HepG2 (cell line): ENCODE results near the gene SNRNP200. TPM values are rescaled to one million over a fixed set of nuclear protein-coding genes. Genes with fewer than 3 reads are reported as not detected.

Experiments used
- ATAC-seq: fragments of 200-7000 bp; cut with Tn5 transposase; 3 replicates; pipeline ENCODE4 v1.9.1; 2020; ENCODE audit warnings: mild to moderate bottlenecking, moderate library complexity
- BruUV-seq: library from RNA; stranded (reverse); fragments of 400-500 nt; replicated peaks from 2 replicates; lab custom pipeline; 2021; lab: Mats Ljungman, UMichigan
- CTCF ChIA-PET: fragments of 300-600 bp; formaldehyde crosslinking; extraction: SDS; loops from one replicate; lab custom pipeline; 2021; ENCODE audit warnings: low total read pairs, inconsistent platforms, low intra/inter-chr PET ratio; lab: Yijun Ruan, JAX
- POLR2A ChIA-PET: fragments of 350-600 bp; sonication (Branson Sonifier 250); formaldehyde crosslinking; loops from one replicate; lab custom pipeline; 2020; ENCODE audit warnings: antibody characterized with exemption, inconsistent platforms; lab: Yijun Ruan, JAX
- DNase-seq: peaks from one replicate; pipeline ENCODE4 v3.0.0-alpha.2; 2015; ENCODE audit warnings: low spot score
- FAIRE-seq: peaks from 3 replicates; lab custom pipeline; 2011; peaks lifted over from hg19 to GRCh38; lab: Jason Lieb, UNC
- H2AFZ ChIP-seq: one replicate; pipeline ENCODE4 v1.6.1; 2011; ENCODE audit warnings: low read length, inconsistent platforms
- H3K27ac ChIP-seq: fragments of 300-600 bp; 3 replicates; pipeline ENCODE4 v1.8.0; 2011; ENCODE audit warnings: mixed run types, mild to moderate bottlenecking, mixed read lengths, low read length, inconsistent platforms; ENCODE audit not compliant: insufficient read depth; ENCODE audit errors: extremely low read length
- H3K27me3 ChIP-seq, 2 experiments: fragments of 200-600 bp in 1 of 2; 2 replicates in 1 of 2; 3 replicates in 1 of 2; pipeline versions ENCODE4 v1.6.0 to v1.8.0; 2011; ENCODE audit warnings: low read length in 2 of 2, mild to moderate bottlenecking in 2 of 2, moderate library complexity in 2 of 2, inconsistent platforms in 1 of 2; ENCODE audit not compliant: insufficient read depth in 2 of 2, control insufficient read depth in 1 of 2
- H3K36me3 ChIP-seq, 2 experiments: fragments of 200-600 bp in 1 of 2; replicated peaks in 1 of 2; 2 replicates in 1 of 2; 3 replicates in 1 of 2; pipeline versions ENCODE4 v1.5.1 to v1.8.0; 2011; ENCODE audit warnings: low read length in 2 of 2, inconsistent platforms in 1 of 2; ENCODE audit not compliant: insufficient read depth in 2 of 2, control insufficient read depth in 1 of 2
- H3K4me1 ChIP-seq: 2 replicates; pipeline ENCODE4 v1.5.1; 2012; ENCODE audit warnings: low read length, inconsistent platforms; ENCODE audit not compliant: insufficient read depth
- H3K4me2 ChIP-seq: 2 replicates; pipeline ENCODE4 v1.6.0; 2011; ENCODE audit warnings: low read depth, low read length, inconsistent platforms
- H3K4me3 ChIP-seq, 3 experiments: fragments of 200-600 bp in 1 of 3; sonication (generic), shearing (Covaris generic) in 1 of 3; replicated peaks in 1 of 3; 2 replicates each; pipeline ENCODE4 v1.5.1; 2011 to 2016; ENCODE audit warnings: low read length in 3 of 3, inconsistent platforms in 2 of 3, low read depth in 2 of 3, mild to moderate bottlenecking in 2 of 3, control low read depth in 1 of 3, mixed read lengths in 1 of 3; ENCODE audit not compliant: insufficient read depth in 1 of 3
- H3K79me2 ChIP-seq: one replicate; pipeline ENCODE4 v1.6.1; 2011; ENCODE audit warnings: low read length, inconsistent platforms; ENCODE audit not compliant: insufficient read depth
- H3K9ac ChIP-seq: 2 replicates; pipeline ENCODE4 v1.6.0; 2011; ENCODE audit warnings: mild to moderate bottlenecking, low read depth, low read length, inconsistent platforms; ENCODE audit not compliant: insufficient read depth
- H3K9me3 ChIP-seq: 2 replicates; pipeline ENCODE4 v1.5.1; 2012; ENCODE audit warnings: mild to moderate bottlenecking, low read length
- H4K20me1 ChIP-seq: 2 replicates; pipeline ENCODE4 v1.6.0; 2011; ENCODE audit warnings: inconsistent platforms, mild to moderate bottlenecking, low read length, moderate library complexity; ENCODE audit not compliant: insufficient read depth
- CBX2 ChIP-seq, 2 experiments: fragments of 200-600 bp in 1 of 2; sonication (generic); formaldehyde crosslinking in 1 of 2; IDR thresholded peaks; 2 replicates each; pipeline versions ENCODE4 v1.7.0 to v1.8.1; 2018 to 2022; ENCODE audit warnings: low read depth in 2 of 2, low read length in 1 of 2, mild to moderate bottlenecking in 1 of 2, missing genetic modification reagents in 1 of 2
- DDIT3 ChIP-seq: sonication (generic); formaldehyde crosslinking; IDR thresholded peaks from 2 replicates; pipeline ENCODE4 v1.4.0; 2020; ENCODE audit warnings: mild to moderate bottlenecking, missing genetic modification reagents
- GLMP ChIP-seq: sonication (generic); formaldehyde crosslinking; IDR thresholded peaks from 2 replicates; pipeline ENCODE4 v1.9.0; 2021; ENCODE audit warnings: missing genetic modification reagents, mild to moderate bottlenecking, borderline replicate concordance
- KLF12 ChIP-seq: sonication (generic); formaldehyde crosslinking; IDR thresholded peaks from 2 replicates; pipeline ENCODE4 v1.4.0; 2020; ENCODE audit warnings: missing genetic modification reagents, borderline replicate concordance
- POLR2A ChIP-seq, 2 experiments: IDR thresholded peaks; 2 replicates each; pipeline ENCODE4 v1.6.1; 2011; ENCODE audit warnings: low read depth in 2 of 2, low read length in 2 of 2, mild to moderate bottlenecking in 1 of 2, moderate library complexity in 1 of 2; ENCODE audit not compliant: insufficient read depth in 1 of 2
- RBM22 ChIP-seq: fragments of 200-400 bp; formaldehyde crosslinking; optimal IDR thresholded peaks from 2 replicates; pipeline ENCODE3; 2017; ENCODE audit warnings: mild to moderate bottlenecking, low read length, moderate library complexity
- SNAPC5 ChIP-seq: sonication (generic); formaldehyde crosslinking; IDR thresholded peaks from 2 replicates; pipeline ENCODE4 v1.8.1; 2023; ENCODE audit warnings: mild to moderate bottlenecking, missing genetic modification reagents, borderline replicate concordance
- ZBTB26 ChIP-seq: IDR thresholded peaks from 2 replicates; pipeline ENCODE4 v1.6.1; 2016; ENCODE audit warnings: missing compliant biosample characterization, missing genetic modification reagents, borderline replicate concordance
- ZKSCAN5 ChIP-seq: sonication (generic); formaldehyde crosslinking; IDR thresholded peaks from 2 replicates; pipeline ENCODE4 v1.5.1; 2020; ENCODE audit warnings: mild to moderate bottlenecking, missing genetic modification reagents
- ZNF225 ChIP-seq: sonication (generic); formaldehyde crosslinking; IDR thresholded peaks from 2 replicates; pipeline ENCODE4 v1.4.0; 2020; ENCODE audit warnings: mild to moderate bottlenecking, missing genetic modification reagents
- ZNF264 ChIP-seq: sonication (generic); formaldehyde crosslinking; IDR thresholded peaks from 2 replicates; pipeline ENCODE4 v1.4.0; 2020; ENCODE audit warnings: missing genetic modification reagents
- ZNF414 ChIP-seq: sonication (generic); formaldehyde crosslinking; IDR thresholded peaks from 2 replicates; pipeline ENCODE4 v1.5.0; 2020; ENCODE audit warnings: missing genetic modification reagents
- ZNF574 ChIP-seq: sonication (generic); formaldehyde crosslinking; IDR thresholded peaks from 2 replicates; pipeline ENCODE4 v1.4.0; 2020; ENCODE audit warnings: missing genetic modification reagents
- ZNF652 ChIP-seq: IDR thresholded peaks from 2 replicates; pipeline ENCODE4 v1.6.1; 2016; ENCODE audit warnings: low read depth, borderline replicate concordance
- ZNF761 ChIP-seq: sonication (generic); formaldehyde crosslinking; conservative IDR thresholded peaks from 2 replicates; pipeline ENCODE4 v1.4.0; 2020; ENCODE audit warnings: mild to moderate bottlenecking, missing genetic modification reagents
- WGBS: methylation state at CpG from one replicate; pipeline ENCODE4 v1.1.6; 2017; ENCODE audit warnings: low lambda C conversion rate; 5-methylcytosine and 5-hydroxymethylcytosine counted together
- in situ Hi-C: cut with HindIII; loops from 2 replicates; pipeline ENCODE4 v1.10.0; 2017; ENCODE audit warnings: low pct_unique_long_range_greater_than_20kb; ENCODE audit not compliant: extremely low pct_ligation_motif_present
- intact Hi-C: fragments of 100-400 bp; cut with micrococcal nuclease; formaldehyde crosslinking; loops from one replicate; pipeline ENCODE4 v1.10.0; 2022; ENCODE audit not compliant: unreplicated experiment
- polyA plus RNA-seq, 8 experiments: library from polyadenylated mRNA; depleted of rRNA in 3 of 8; stranded (reverse) in 7 of 8; unstranded in 1 of 8; fragments of >200 nt; fragmentation: Illumina TruSeq in 4 of 8; extraction: Trizol in 4 of 8; gene quantifications; 2 replicates each; pipeline versions ENCODE4 v1.2.1 to v1.2.3, GENCODE V29; 2011 to 2016; ENCODE audit warnings: low read depth in 4 of 8, missing spikeins in 1 of 8, mixed read lengths in 1 of 8; ENCODE audit not compliant: insufficient read depth in 1 of 8
- total RNA-seq, 5 experiments: library from RNA; depleted of rRNA; stranded (reverse); fragments of >200 nt; fragmentation: Illumina TruSeq; extraction: Trizol; gene quantifications; 2 replicates each; pipeline ENCODE4 v1.2.3, GENCODE V29; 2016; ENCODE audit warnings: low read depth in 1 of 5

The SNRNP200 gene
- total and polyA plus RNA-seq, 2 of the 13 experiments (the other 11 are each of a cell fraction or from before 2014, with no cell fraction given), result 99.0 to 232 TPM

GRCh38 chr2:96231316-96231715 is 74.0 kb downstream of the SNRNP200 start:
- Histone ChIP-seq H2AFZ (no peak overlapping the region), H3K79me2 (no peaks in the 10 kb centered on the region), H3K36me3 (peaks cover 0 to 2% of the 10 kb centered on the region in 2 experiments; a peak in 1 of 5 replicates), H3K27me3 (no peaks in the 10 kb centered on the region), H4K20me1 (no peaks in the 10 kb centered on the region), H3K4me1 (no peaks in the 10 kb centered on the region), H3K27ac (no peak overlapping the region), H3K4me2 (no peak overlapping the region), H3K4me3 (no peak overlapping the region), H3K9me3 (no peaks in the 10 kb centered on the region), H3K9ac (no peak overlapping the region)
- POLR2A ChIA-PET, result no interaction called here
- intact Hi-C loops (no loop called here), in situ Hi-C loops (no loop called here)
- CTCF ChIA-PET, result no interaction called here
- DNase-seq, result no peak
- BruUV-seq, result no TSS peak
- TF ChIP-seq ZNF652 (CRISPR knock-in tag) (no peak), ZNF761 (CRISPR knock-in tag) (no peak), ZNF264 (CRISPR knock-in tag) (no peak), ZBTB26 (CRISPR knock-in tag) (no peak), POLR2A (IDR thresholded peaks at IDR 0.05; ENCODE audit: insufficient read depth in 1 of 2, low read depth in 2 of 2, low read length in 2 of 2) (no peak), CBX2 (IDR thresholded peaks at IDR 0.05; ENCODE audit: low read depth, low read length) (no peak), CBX2 (CRISPR knock-in tag; IDR thresholded peaks at IDR 0.05; ENCODE audit: low read depth) (no peak), GLMP (CRISPR knock-in tag) (no peak), KLF12 (CRISPR knock-in tag) (no peak), RBM22 (no peak), ZNF225 (no peak), ZKSCAN5 (CRISPR knock-in tag) (no peak), ZNF574 (CRISPR knock-in tag) (no peak), ZNF414 (CRISPR knock-in tag) (no peak), SNAPC5 (CRISPR knock-in tag) (no peak), DDIT3 (no peak)
- ATAC-seq, result no peak
- FAIRE-seq, result no peak
- 98% methylated on average over 4 of the region's 4 CpGs for WGBS
